Measurements from ENCODE around the gene SNX30.
"Not testable (repeated sequence)": the region's sequence is repeated elsewhere in the genome, so short reads cannot be mapped to it uniquely, and the experiment has no call there.

SNX30 gene

GRCh38 chr9:112717661-112718331 lies 32.8 kb upstream of the SNX30 start, which contains the start of gene INIP:
TSS of gene INIP (minus strand) at chr9:112718117. CDS start at chr9:112716485, 1,632 bp downstream.
- ChIA-PET POLR2A (interaction anchor here (0.6 to 2.2 kb wide), 12 partner anchors 10 to 390 kb away, joined by 3 to 9 read pairs (median 4); partner anchors contain the start of gene HSDL2), CTCF (interaction anchor here (0.6 to 1.4 kb wide), 3 partner anchors 35 to 1972 kb away, joined by 3 read pairs; no protein-coding TSS in a partner anchor)
- 0 out of 2 replicates have a peak, but pooled peaks have one; percentile 12 for TF ChIP-seq L3MBTL2 (conservative IDR thresholded peaks at IDR 0.05)
- no peak for TF ChIP-seq BHLHE40 (IDR thresholded peaks at IDR 0.05; ENCODE audit: borderline replicate concordance)
- no peak for TF ChIP-seq ZNF384 (IDR thresholded peaks at IDR 0.05)
- no peak for TF ChIP-seq HDGF (IDR thresholded peaks at IDR 0.05; ENCODE audit: borderline replicate concordance)
- TF ChIP-seq LEF1 (IDR thresholded peaks at IDR 0.05; ENCODE audit: borderline replicate concordance): no peak
- TF ChIP-seq SP1 (IDR thresholded peaks at IDR 0.05): no peak
- peak; percentile 99 for TF ChIP-seq PKNOX1 (IDR thresholded peaks at IDR 0.05)
- no peak for TF ChIP-seq NFRKB (IDR thresholded peaks at IDR 0.05)
- TF ChIP-seq FOXM1 (IDR thresholded peaks at IDR 0.05; ENCODE audit: borderline replicate concordance): no peak
- TF ChIP-seq CTBP1 (IDR thresholded peaks at IDR 0.05; ENCODE audit: borderline replicate concordance): no peak
- no peak for TF ChIP-seq SUZ12 (IDR thresholded peaks at IDR 0.05)
- no peak for TF ChIP-seq TARDBP (IDR thresholded peaks at IDR 0.05)
- TF ChIP-seq ELF4 (IDR thresholded peaks at IDR 0.05): peak; percentile 54
- TF ChIP-seq FOXK2 (IDR thresholded peaks at IDR 0.05): no peak
- no peak for TF ChIP-seq ARNT (IDR thresholded peaks at IDR 0.05)
- TF ChIP-seq FOXA1 (IDR thresholded peaks at IDR 0.05): no peak
- DNase-seq (ENCODE audit: extremely low spot score): peak; percentile 95

- ChIA-PET CTCF (no interaction called here), POLR2A (no interaction called here)
- TF ChIP-seq FOXM1 (IDR thresholded peaks at IDR 0.05; ENCODE audit: borderline replicate concordance) (no peak), PKNOX1 (IDR thresholded peaks at IDR 0.05) (no peak)
- DNase-seq (ENCODE audit: extremely low spot score): no peak
Measured at GRCh38 chr9:112719241-112719691, 31.3 kb upstream of the SNX30 start.

- CTCF ChIA-PET: no interaction called here
- POLR2A ChIA-PET: no interaction called here
- no peak for DNase-seq (ENCODE audit: extremely low spot score)
- no peak for TF ChIP-seq L3MBTL2 (conservative IDR thresholded peaks at IDR 0.05)
- no peak for TF ChIP-seq ELF4 (IDR thresholded peaks at IDR 0.05)
Measured at GRCh38 chr9:112719696-112720095, 30.9 kb upstream of the SNX30 start.

GRCh38 chr9:112720113-112720780 lies 30.3 kb upstream of the SNX30 start:
- ChIA-PET CTCF (no interaction called here), POLR2A (no interaction called here)
- DNase-seq (ENCODE audit: extremely low spot score): no peak
- no peak for TF ChIP-seq FOXM1 (IDR thresholded peaks at IDR 0.05; ENCODE audit: borderline replicate concordance)
- TF ChIP-seq TARDBP (IDR thresholded peaks at IDR 0.05): no peak
- TF ChIP-seq HDGF (IDR thresholded peaks at IDR 0.05; ENCODE audit: borderline replicate concordance): no peak
- no peak for TF ChIP-seq CTBP1 (IDR thresholded peaks at IDR 0.05; ENCODE audit: borderline replicate concordance)
- TF ChIP-seq SP1 (IDR thresholded peaks at IDR 0.05): no peak
- no peak for TF ChIP-seq NFRKB (IDR thresholded peaks at IDR 0.05)
- no peak for TF ChIP-seq ZNF384 (IDR thresholded peaks at IDR 0.05)
- no peak for TF ChIP-seq FOXK2 (IDR thresholded peaks at IDR 0.05)
- no peak for TF ChIP-seq ELF4 (IDR thresholded peaks at IDR 0.05)

- DNase-seq (ENCODE audit: extremely low spot score); CTCF ChIA-PET; POLR2A ChIA-PET: not testable (repeated sequence)
Measured at GRCh38 chr9:112722749-112723148, 27.8 kb upstream of the SNX30 start.

- ChIA-PET POLR2A (no interaction called here), CTCF (no interaction called here)
- TF ChIP-seq HDGF (IDR thresholded peaks at IDR 0.05; ENCODE audit: borderline replicate concordance) (no peak), ARNT (IDR thresholded peaks at IDR 0.05) (no peak), CTBP1 (IDR thresholded peaks at IDR 0.05; ENCODE audit: borderline replicate concordance) (no peak), LEF1 (IDR thresholded peaks at IDR 0.05; ENCODE audit: borderline replicate concordance) (no peak), PKNOX1 (IDR thresholded peaks at IDR 0.05) (no peak), TARDBP (IDR thresholded peaks at IDR 0.05) (no peak), ELF4 (IDR thresholded peaks at IDR 0.05) (no peak), L3MBTL2 (conservative IDR thresholded peaks at IDR 0.05) (no peak)
- DNase-seq (ENCODE audit: extremely low spot score): no peak
Measured at GRCh38 chr9:112725961-112726360, 24.6 kb upstream of the SNX30 start.

GRCh38 chr9:112726428-112726827 lies 24.1 kb upstream of the SNX30 start:
- DNase-seq (ENCODE audit: extremely low spot score): no peak
- TF ChIP-seq SUZ12 (IDR thresholded peaks at IDR 0.05) (no peak), LEF1 (IDR thresholded peaks at IDR 0.05; ENCODE audit: borderline replicate concordance) (no peak), ARNT (IDR thresholded peaks at IDR 0.05) (no peak), TARDBP (IDR thresholded peaks at IDR 0.05) (no peak), PKNOX1 (IDR thresholded peaks at IDR 0.05) (no peak), FOXK2 (IDR thresholded peaks at IDR 0.05) (no peak), SP1 (IDR thresholded peaks at IDR 0.05) (no peak), HDGF (IDR thresholded peaks at IDR 0.05; ENCODE audit: borderline replicate concordance) (no peak), BHLHE40 (IDR thresholded peaks at IDR 0.05; ENCODE audit: borderline replicate concordance) (no peak), ZNF384 (IDR thresholded peaks at IDR 0.05) (no peak), NFRKB (IDR thresholded peaks at IDR 0.05) (no peak), L3MBTL2 (conservative IDR thresholded peaks at IDR 0.05) (no peak), ELF4 (IDR thresholded peaks at IDR 0.05) (no peak), FOXA1 (IDR thresholded peaks at IDR 0.05) (no peak), CTBP1 (IDR thresholded peaks at IDR 0.05; ENCODE audit: borderline replicate concordance) (no peak), FOXM1 (IDR thresholded peaks at IDR 0.05; ENCODE audit: borderline replicate concordance) (no peak)
- POLR2A ChIA-PET: no interaction called here
- CTCF ChIA-PET: no interaction called here

Measured in HEK293T (cell line).